ENCODE data around the gene CPLX4.

- TF ChIP-seq EZH2phosphoT487 (IDR thresholded peaks at IDR 0.05; ENCODE audit: insufficient read depth, low read depth) = no peak
- TF ChIP-seq EZH2 (IDR thresholded peaks at IDR 0.05; ENCODE audit: insufficient read depth, poor library complexity, severe bottlenecking) = no peak
Measured at GRCh38 chr18:59300676-59301285, 17.7 kb downstream of the CPLX4 start.
